ENCODE data around the gene CNOT11.
"Not testable (repeated sequence)": the region's sequence is repeated elsewhere in the genome, so short reads cannot be mapped to it uniquely, and the experiment has no call there.

CNOT11 gene

GRCh38 chr2:101311696-101312017 is 59.0 kb downstream of the CNOT11 start:
- no peak for DNase-seq

GRCh38 chr2:101316568-101316967 is 63.9 kb downstream of the CNOT11 start:
- DNase-seq = not testable (repeated sequence)
